HG03571 (cell line): ENCODE data around the gene TMPRSS13.
"Not testable (repeated sequence)": the region's sequence is repeated elsewhere in the genome, so short reads cannot be mapped to it uniquely, and the experiment has no call there.

ENCODE experiments used
- ATAC-seq: cut with Tn5 transposase; IDR thresholded peaks from one replicate; pipeline ENCODE4 v1.9.1; 2021; ENCODE audit not compliant: unreplicated experiment

Gene TMPRSS13

DNA sequence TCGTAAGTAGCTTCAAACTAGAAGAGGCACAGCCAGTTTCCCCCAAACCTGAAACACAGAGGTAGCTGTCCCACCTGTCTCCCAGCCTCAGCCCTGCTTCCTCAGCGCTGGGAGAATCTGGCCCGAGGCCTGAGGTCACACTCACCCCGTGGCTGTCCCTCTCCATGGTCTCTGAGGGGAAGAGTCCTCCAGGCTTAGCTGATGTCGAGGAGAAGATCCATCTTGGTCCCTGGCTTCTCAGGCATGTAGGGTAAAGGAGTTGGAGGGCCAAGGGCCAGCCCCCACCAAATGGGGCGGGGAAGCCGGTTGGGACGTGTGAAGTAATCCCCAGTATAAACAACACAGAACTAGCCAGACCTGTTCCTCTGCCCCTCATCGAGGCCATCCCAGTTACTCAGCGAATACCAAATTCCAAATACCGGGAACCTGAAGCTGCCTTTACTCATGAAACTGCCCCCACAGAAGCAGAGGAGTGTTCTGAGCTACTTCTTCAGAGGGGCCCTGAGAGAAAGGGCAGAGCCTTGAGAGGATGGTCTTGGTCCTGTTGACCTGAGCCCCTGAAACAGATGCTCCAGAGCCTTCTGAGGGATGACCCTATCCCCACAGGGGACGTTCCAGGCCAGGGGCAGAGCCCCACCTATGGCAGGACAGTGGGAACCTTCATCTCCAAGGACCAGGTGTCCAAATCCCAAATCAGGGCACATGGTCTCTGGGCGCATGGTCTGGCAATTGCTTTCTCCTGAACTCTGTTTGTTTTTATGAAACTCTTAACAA lies at the start of gene TMPRSS13:
TSS of gene TMPRSS13 (minus strand) at position 261 of the 774 bp plus-strand sequence. CDS start at position 166, 95 bp downstream.
- ATAC-seq, result no peak

DNA sequence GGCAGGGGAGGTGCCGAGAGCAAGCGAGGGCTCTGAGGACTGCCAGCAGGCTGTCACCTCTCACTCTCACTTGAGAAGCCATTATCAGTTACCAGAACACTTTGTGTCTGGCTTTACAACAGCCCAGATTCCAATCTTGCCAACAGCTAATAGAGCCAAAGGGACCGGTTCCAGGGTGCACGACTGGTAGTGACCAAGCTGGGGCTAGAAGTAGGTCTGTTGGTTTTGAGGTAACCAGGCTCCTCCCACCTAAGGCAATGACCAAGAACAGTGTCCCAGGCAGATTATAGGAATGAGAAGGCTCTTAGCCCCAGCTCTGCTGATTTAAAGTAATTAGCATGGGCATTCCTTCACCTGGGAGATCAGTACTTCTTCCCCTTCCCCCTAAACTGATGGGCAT lies 49.8 kb upstream of the TMPRSS13 start:
- ATAC-seq, result no peak

DNA sequence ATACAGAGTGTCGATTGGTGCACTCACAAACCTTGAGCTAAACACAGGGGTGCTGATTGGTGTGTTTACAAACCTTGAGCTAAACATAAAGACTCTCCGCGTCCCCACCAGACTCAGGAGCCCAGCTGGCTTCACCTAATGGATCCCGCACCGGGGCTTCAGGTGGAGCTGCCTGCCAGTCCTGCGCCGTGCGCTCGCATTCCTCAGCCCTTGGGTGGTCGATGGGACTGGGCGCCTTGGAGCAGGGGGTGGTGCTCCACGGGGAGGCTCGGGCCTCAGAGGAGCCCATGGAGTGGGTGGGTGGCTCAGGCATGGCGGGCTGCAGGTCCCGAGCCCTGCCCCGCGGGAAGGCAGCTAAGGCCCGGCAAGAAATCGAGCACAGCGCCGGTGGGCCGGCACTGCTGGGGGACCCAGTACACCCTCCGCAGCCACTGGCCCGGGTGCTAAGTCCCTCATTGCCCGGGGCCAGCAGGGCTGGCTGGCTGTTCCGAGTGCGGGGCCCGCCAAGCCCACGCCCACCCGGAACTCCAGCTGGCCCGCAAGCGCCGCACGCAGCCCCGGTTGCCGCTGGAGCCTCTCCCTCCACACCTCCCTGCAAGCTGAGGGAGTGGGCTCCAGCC lies 49.2 kb upstream of the TMPRSS13 start:
- ATAC-seq, result not testable (repeated sequence)

DNA sequence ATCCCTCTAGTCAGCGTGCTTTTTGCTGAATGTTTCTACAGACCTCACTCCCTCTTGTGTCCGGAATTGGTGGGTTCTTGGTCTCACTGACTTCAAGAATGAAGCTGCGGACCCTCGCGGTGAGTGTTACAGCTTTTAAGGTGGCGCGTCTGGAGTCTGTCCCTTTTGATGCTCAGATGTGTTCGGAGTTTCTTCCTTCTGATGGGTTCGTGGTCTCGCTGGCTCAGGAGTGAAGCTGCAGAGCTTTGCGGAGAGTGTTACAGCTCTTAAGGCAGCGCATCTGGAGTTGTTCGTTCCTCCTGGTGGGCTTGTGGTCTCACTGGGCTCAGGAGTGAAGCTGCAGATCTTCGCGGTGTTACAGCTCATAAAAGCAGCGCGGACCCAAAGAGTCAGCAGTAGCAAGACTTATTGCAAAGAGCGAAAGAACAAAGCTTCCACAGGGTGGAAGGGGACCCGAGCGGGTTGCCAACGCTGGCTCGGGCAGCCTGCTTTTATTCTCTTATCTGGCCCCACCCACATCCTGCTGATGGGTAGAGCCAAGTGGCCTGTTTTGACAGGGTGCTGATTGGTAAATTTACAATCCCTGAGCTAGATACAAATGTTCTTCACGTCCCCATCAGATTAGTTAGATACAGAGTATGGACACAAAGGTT lies 48.5 kb upstream of the TMPRSS13 start:
- not testable (repeated sequence) for ATAC-seq

DNA sequence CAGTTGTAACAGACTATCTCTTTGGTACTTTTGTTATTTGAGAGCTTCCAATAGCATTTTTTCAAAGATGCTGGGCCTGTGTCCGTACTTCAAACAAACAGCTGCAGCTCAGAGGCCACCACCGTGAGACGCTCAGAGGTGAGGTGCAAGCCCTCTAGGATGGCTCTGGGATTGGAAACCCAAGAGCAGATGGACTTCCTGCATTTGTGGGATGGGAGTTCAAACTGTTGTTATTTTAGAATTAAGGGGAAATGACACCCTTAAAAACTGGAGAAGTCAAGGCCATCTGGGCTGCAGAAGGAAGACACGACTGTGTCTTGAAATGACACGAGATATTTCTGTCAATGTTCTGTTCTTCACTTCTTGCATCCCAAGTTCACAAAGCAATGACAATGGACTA lies 47.8 kb upstream of the TMPRSS13 start:
- no peak for ATAC-seq

DNA sequence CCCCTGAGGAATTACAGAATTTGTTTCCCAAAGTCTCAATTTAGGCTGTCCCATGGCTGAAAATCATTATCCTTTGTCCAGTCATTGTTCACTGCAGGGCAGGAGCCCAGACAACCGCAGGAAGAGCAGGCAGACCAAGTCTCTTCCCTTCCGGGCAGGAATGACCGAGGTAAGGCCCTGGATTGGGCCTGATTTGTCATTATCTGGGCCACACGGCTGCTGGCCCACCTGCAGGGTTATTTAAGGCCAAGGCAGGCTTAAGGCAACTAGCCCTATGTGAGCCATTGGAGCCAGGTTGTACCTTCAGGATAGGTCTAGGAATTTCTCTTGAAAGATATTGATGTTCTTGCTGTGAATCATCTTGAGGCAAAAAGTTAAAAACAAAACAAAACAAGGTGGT lies 47.2 kb upstream of the TMPRSS13 start:
- no peak for ATAC-seq

DNA sequence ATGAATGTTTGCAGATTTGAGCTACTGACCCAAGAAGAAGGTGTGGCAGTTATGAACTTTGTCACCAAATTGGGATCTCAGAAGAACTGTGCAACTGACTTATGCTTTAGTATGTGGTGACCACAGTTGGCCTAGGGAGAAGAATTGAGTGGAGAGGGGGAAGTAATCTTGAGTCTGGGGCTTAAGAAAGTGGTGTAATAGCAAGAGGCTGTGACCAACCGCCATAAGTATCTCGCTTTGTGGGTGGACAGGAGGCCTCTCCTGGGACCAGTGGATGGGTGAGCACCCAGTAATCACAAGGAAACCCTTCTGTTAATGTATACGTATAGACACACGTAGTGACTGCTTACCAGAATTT lies 44.3 kb upstream of the TMPRSS13 start:
- ATAC-seq, result no peak

DNA sequence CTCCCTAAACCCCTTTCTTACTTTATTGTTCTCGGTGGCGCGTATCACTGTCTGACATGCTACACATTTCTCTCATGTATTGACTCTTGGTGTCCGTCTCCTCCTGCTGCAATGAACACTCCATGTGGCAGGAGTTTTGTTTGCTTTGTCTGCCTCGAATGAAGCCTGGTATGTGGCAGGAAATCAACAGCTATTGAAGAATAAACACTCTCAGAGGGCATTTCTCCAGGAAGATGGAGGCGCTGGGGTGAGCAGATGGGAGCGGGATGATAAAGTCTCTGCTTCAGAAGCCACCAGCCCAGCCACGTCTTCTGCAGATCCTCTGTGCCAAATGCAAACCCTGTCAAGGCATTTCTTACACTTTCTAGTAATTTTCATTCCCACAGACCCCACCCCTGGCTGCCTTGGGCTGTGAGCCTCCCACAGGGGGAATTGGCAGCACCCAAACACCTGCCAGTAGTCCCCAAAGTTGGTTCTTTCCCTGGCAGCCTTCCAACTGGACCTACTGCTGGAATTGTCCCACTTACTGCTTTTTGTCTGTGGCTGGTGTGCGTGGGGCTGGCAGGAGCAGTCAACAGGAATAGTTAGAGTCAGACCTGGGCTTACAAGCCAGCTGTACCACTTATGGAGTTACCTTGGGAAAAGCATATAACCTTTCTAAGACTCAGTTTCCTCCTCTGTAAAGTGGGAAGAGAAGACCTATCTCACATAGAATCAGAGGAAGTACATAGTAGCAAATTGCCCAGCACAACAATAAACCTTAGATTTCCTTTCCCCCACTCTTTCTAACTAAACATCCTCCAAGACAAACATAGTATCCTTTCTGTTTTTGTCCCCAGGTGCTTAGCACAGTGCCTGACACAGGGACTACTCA lies 43.7 kb upstream of the TMPRSS13 start:
- ATAC-seq, result no peak

DNA sequence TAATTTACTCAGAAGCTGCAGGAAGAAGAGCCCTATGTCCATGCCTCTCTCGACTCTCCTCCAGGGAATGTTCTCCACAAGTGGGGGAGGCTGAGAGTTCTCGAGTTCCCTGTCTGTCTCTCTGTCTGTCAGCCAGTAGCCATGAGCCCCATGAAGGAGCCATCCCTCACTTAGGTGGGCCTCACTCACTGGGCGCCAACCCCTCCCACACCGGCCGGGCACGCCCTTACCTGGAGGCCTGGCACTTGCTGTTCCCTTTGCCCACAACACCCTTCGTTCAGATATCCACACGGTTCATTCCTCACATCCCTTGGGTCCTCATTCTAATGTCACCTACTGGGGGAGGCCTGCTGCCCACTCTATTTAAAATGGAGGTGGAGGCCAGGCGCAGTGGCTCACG lies 42.8 kb upstream of the TMPRSS13 start:
- no peak for ATAC-seq

DNA sequence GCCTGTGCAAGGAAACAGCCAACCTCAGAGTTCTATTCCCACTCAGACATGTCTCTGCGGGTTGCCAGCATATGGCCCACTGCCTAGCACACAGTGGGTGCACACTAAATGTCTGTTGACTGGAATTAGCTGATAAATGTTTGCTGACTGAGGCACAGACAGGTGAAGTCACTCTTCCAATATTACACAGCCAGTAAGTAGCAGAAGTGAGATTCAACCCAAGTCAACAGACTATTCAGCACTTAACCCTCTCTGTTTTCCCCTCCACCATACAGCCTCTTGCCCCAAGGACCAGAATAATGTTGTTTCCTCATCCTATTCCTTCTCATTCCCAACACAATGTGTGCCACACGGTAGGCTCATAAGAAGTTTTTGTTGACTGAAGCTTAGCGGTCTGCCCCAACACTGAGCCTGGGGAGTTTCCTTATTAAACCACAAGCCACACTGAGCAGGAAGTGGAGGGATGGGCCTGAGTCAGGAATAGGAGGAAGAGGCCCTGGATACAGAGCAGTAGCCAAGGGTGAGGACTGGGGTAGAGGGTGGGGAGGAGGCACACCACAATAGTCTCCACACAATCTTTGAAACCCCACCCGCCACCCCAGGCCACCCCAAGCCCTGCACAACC lies 41.3 kb upstream of the TMPRSS13 start:
- no peak for ATAC-seq

DNA sequence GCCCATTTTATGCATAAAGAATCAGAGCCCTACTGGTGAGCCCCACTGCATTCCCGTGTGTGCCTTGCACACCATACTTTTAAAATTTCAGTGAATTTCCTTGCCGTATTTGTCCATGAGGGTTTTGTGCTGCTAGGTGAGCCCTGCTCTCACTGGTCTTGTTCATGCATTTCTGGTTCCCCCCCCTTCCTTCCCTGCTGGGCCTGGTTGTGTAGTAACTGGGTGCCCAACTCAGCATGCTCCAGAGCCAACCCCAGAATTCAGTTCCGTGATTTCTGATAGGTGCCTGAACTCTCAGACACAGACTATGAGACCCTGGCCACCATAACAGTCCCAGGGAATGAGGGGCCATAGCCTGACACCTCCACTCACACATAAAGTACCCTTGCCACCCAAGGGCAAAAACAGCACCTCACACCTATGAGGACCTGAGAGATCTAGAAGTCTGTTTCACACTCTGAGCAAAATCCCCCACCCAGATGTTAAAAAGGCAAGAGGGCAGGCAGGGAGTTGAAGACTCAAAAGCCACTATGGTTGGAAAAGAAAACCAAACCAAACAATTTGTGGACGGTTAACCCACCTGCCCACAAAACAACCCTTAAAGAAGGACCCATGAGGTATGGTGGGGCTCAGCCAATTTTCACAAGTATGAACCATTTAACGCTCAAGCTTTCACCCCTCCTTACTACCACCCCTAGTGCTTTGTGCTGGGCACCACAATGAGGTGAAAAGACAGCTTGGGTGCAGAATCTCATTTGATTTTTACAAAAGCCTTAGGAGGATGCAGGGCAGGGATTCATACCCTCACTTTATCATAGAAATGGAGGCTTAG lies 40.2 kb upstream of the TMPRSS13 start:
- no peak for ATAC-seq

DNA sequence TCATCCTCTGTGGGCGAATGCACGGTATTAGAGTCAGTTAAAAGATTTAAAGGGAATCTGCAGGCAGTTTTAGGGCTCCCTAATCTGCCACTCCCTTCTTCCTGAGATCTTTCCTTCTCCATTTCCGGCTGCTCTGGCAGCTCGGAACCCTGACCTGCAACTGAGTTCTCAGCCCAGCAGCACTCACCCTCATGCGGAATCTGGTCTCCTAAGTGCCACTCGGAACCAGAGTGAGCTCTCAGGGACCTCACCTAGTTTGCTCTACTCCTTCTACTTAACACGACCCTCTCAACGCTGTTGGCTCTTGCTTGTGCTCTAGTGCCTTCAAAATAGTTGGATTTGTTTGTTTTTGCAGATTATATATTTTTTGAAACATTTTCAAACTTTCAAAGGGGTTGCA lies 37.7 kb upstream of the TMPRSS13 start:
- ATAC-seq, result no peak

DNA sequence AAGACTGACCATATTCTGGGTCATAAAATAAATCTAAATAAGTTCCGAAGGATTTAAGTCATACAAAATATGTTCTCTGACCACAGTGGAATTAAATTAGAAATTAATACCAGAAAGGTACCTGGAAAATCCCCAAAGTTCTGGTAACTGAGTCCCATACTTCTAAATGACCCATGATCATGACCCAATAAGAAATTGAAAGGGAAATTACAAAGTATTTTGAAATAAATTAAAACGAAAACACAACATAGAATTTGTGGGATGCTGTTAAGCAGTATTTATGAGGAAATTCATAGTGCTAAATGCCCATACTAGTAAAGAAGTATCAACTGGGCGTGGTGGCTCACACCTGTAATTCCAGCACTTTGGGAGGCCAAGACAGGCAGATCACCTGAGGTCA lies 33.6 kb upstream of the TMPRSS13 start:
- ATAC-seq, result no peak

DNA sequence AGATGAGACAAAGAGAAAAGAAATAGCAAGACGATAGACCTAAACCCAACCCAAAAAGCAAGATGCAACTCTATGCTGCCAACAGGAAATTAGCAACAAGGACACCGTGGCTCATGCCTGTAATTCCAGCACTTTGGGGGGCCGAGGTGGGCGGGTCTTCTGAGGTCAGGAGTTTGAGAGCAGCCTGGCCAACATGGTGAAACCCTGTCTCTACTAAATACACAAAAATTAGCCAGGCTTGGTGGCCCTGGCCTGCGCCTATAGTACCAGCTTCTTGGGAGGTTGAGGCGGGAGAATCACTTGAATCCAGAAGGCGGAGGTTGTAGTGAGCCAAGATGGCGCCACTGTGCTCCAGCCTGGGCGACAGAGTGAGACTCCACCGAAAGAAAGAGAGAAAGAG lies 32.7 kb upstream of the TMPRSS13 start:
- ATAC-seq, result no peak

DNA sequence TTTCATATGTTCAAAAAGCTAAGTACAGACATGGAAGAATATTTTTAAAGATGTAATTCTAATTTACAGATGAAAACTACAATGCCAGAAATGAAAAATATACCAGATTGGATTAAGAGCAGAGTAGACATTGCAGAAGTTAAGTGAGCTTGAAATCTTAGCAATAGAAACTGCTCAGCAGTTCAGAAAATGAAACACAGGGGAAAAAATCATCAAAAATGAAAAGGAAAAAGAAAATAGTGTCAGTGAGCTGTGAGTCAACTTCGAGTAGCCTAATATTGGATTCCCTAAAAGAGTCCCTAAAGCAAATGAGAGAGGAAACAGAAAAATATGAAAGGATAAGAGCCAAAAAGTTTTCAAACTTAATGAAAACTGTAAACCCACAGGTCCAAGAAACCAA lies 31.2 kb upstream of the TMPRSS13 start:
- no peak for ATAC-seq

DNA sequence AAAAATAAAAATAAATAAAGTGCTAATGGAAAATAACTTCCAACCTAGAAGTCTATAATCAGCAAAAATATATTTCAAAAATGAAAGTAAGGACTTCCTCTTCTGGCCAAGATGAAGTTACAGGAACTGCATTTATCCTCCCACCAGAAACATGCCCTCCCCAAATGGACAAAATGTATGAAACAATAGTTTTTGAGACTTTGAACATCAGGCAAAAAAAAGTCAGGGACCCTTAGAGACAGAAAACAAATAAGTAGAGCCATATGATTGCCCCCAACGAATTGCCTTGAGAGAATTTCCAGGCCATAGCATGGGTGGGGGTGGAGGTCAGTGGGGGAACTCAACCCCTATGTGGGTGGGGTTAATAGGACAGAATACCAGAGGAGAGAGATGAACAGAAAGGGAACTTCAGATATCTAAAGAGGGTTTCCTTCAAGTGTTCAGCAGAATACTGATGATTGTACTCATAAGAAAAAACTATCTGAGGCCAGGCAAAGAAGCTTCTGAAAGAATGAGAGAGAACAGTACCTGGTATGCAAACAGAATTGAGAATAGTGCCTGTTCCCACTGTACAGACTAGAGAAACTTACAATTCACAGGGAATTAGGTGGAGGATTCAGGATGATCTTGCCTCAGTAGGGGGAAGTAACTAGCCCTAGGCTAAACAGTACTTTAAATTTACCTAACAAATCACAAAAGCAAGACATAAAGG lies 30.4 kb upstream of the TMPRSS13 start:
- no peak for ATAC-seq

DNA sequence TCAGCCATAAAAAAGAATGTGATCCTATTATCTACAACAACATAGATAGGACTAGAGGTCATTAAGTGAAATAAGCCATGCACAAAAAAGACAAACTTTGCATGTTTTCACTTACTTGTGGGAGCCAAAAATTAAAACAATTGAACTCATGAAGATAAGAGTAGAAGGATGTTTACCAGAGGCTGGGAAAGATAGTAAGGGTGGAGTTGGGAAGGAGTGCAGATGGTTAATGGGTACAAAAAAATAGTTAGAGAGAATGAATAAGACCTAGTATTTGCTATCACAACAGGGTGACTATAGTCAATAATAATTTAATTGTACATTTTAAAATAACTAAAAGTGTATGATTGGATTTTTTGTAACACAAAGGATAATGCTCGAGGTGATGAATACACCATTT lies 29.7 kb upstream of the TMPRSS13 start:
- no peak for ATAC-seq

DNA sequence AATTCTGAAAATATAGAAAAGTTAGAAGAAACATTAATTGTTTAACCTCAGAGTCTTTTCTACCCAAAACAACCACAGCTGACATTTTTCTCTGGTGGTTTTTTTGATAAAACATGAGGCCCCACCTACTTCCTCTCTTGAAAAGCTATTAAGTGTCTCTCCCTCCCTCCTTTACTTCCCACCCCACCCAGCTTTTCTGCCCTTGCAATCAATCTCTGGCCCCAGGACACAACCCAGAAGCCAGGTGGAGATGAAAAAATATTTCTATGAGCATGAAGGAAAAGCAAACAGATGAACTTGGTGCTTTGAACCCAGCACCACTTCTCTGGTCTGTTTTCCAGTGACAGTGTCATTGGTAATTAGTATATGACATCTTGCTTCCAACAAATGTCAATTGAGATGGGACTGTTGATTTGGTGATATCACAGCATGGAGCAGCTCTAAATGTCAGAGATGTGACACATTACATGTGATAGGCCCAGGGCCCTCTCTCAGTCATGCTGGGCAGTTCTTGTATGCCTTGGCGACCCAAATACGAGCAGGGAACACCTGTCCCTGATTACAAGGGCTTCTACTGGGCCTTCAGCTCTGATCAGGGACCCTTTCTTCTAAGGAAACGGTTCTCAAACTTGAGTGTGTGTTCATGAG lies 23.9 kb upstream of the TMPRSS13 start:
- no peak for ATAC-seq
